Endothelial cell of hepatic sinusoid (primary cell): ENCODE data around the gene METTL6.
"Not testable (repeated sequence)": the region's sequence is repeated elsewhere in the genome, so short reads cannot be mapped to it uniquely, and the experiment has no call there.

Source experiments
- in situ Hi-C: cut with HindIII; loops from 2 replicates; pipeline ENCODE4 v1.10.0; 2017; ENCODE audit warnings: low sequenced_read_pairs

Gene METTL6

GRCh38 chr3:15377961-15378791 is 49.2 kb downstream of the METTL6 start:
- in situ Hi-C loops = no loop called here

GRCh38 chr3:15375461-15376000 is 51.8 kb downstream of the METTL6 start:
- in situ Hi-C loops = no loop called here

- in situ Hi-C loops = no loop called here
These were observed 54.4 kb downstream of the METTL6 start for GRCh38 chr3:15372918-15373317.

DNA sequence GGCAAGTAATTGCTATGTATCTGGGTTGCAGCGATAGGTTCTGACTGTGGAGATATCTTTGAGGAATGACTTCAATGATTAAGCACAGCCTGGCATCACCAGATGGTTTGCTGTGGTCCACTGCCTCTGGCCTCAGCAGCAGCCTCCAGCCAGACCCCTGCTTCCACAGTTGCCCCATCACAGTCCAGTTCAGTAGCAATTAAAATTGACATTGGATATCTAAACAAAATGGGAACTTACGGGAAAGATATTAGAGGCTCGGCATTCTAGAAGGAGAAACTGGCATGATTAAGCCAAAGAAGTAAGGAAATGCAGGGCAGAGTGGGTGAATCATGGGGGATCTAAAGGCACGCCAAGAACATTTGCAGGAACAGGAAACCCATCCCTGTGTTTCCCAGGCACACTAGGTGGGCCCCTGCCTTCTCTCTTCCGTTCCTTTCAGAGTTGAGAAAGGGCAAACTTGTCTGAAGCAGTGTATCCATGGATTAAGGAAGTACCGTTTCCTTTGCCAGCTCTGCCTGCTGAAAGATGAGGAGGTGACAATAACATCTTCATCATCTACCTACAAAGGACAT is 58.7 kb downstream of the METTL6 start:
- in situ Hi-C loops = no loop called here

DNA sequence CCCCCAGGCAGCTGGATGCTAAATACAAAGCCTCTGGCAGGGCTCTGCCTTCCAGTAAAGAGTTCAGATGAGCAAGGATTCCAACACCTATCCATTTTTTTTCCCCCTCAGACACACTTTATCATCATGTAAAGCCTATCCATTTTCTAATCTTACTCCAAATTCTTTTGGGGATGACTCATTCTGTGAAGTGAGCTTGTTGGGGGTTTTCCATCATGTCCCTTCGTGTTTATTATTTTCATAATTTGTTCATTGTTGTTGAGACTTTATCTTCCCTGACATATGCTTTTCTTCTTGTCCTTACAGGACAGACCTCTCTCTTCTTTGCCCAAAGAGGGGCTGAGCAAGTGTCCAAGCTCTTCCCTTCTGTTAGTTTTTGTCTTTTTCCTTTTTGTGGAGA is 60.3 kb downstream of the METTL6 start:
- in situ Hi-C loops = no loop called here

DNA sequence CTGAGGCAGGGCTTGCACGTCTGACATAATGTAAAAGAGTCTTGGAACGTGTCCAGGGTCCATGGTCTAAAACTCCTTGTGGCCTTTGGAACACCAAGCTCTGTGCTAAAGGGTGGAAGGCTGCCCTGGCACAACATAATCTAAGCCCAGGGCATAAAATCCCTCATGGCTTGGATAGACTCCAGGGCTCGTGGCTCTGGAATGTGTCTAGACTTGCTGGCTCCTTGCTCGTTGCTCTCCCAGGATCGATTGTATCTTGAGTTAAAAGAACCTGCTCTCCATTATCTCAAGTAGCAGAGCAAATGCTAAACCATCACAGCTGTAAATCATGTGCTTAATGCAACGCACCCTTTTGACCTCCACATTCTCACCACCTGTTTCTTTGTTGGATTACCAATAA is 63.3 kb downstream of the METTL6 start:
- in situ Hi-C loops = not testable (repeated sequence)

DNA sequence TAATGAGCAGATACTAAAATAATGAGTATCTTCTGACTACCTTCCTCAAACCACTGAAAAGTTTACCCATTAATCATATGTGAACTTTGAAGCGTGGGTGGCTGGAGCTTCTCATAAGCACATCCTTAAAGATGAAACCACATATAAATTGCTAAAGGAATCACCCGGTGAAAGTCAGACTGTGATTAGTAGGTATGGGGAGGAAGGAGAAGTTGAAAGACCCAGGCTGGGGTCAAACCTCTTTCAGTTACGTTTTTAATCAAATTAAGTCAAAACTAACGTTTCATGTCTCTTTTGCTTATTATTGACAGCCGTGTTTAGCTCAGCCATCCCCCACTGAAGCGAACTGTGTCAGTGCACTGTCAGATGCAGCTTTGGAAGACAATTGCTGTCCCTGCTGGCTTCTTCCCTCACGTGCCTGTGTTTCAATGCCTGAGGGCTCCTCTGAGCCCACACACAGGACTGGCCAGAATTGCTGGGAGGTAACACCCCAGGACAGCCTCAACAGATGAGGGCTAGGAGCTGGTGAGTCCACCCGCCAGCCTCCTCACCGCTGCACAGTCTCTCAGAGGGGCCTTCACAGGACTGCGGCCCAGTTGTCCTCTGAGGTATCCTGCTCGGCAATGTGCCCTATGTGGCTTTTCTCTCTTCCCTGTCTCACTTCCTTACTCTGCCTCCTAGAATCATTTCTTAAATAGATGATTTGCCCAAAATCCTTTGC is 65.7 kb downstream of the METTL6 start:
- in situ Hi-C loops = no loop called here

DNA sequence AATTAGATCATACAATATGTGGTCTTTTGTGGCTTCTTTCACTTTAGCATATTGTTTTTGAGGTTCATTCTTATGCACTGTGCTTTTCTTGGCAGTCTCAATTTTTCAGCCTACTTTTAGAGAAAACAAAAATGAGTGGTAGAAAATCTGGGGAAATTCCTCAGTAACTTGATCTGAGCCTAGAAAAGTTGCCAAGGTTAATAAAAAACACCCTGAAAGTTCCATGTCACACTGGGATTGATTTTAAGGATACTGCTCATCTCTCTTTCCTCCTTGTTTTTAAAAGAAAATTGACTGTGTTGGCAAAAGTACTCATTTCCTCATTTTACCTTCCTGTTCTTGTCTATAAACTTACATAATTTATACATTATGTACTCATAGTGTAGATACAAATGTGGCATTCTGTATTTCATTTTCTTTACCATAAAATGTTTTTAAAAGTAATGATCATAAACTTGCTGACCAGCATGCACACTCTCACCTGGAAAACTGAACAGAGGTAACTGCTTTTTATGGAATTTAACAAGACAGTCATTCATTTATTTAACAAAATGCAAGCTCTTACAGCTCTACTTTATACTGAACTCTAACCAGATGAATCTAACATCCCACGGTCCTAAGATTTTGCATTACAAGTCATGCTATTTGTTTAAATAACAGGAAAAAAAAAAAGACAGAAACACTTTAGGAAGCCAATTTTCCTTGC is 66.4 kb downstream of the METTL6 start:
- in situ Hi-C loops = no loop called here
